ENCODE measurements around the gene KLF7. TPM values are rescaled to one million over a fixed set of nuclear protein-coding genes. Genes with fewer than 3 reads are reported as not detected.

Gene KLF7
- total and polyA plus RNA-seq, 4 experiments from 2014 or later = 14.1 to 47.1 (median 31.4) TPM

DNA sequence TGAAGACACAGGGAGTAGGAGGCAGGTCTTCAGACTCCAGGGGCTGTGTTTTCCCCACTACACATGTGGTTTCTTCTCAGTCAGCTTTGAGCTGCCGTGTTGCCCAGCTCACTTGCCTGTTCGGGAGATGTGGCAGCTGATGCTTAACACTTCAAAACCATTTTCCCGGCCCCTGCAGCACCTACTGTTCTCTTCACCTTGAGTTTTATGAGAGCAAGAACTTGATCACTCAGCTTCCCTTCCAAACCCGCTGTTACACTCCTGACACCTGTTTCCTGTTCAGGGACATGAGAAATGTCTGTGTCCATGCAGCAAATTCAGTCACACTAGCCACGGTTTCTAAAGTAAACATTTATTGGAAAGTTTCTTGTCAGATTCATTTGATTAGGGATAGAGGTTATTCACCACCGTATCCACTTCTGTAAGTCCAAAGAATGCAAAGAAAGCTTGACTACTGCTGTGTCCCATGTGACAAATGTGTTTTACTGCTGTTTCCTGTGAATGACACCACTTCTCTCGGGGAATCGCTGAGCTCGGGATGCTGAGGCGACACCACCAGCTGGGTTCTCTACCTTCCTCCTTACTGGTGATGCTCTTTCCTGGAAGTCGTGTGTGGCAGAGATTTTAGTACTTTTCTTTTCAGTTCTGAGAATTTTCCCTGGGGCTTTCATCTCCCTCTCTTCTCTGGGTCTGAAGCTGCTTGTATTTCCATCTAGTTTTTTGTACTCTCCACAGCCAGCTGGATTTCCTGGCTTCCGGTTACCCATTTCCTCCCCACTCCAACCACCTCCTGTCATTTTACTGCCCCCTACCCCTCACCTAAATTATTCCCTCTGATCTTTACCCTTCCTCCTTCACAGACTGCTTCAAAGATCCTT is 91.7 kb downstream of the KLF7 start:
- Mint-ChIP-seq H3K9me3 (no peaks in the 10 kb centered on the region), H3K36me3 (peaks cover 0 to 11% of the 10 kb centered on the region in 2 donors), H3K27ac (peak overlapping the region in 6 of 7 donors; percentile 9 to 84 (median 43)), H3K4me1 (peaks cover 20 to 30% (median 22%) of the 10 kb centered on the region in 4 donors), H3K4me3 (peak overlapping the region; percentile 42 to 80 (median 54)), H3K27me3 (peaks cover 5% of the 10 kb centered on the region in 2 donors)
- H3K27ac ChIP-seq (ENCODE audit: low read depth, low read length) = no peak overlapping the region
- POLR2A ChIA-PET (ENCODE audit: partially characterized antibody) = interaction anchor here (0.9 to 3.4 kb wide), 4 partner anchors 28 to 92 kb away, joined by 3 to 32 read pairs (median 12); partner anchors contain the start of gene KLF7
- DNase-seq = peak in 3 of 5 donors; percentile 1 to 14 (median 9)
- H3K4me1 ChIP-seq (ENCODE audit: insufficient read depth, low read length) = peaks cover 17% of the 10 kb centered on the region
- intact Hi-C loops (cut with micrococcal nuclease) = loop anchor here (5.0 kb wide), 1 partner anchor 93 kb away; the partner anchor contains the start of gene KLF7
- H3K36me3 ChIP-seq (ENCODE audit: insufficient read depth, low read length) = no peaks in the 10 kb centered on the region
- no peak overlapping the region for H3K4me3 ChIP-seq (ENCODE audit: low read length in 2 of 2)
- no peaks in the 10 kb centered on the region for H3K27me3 ChIP-seq (ENCODE audit: insufficient read depth, low read length)
- no peaks in the 10 kb centered on the region for H3K9me3 ChIP-seq (ENCODE audit: control insufficient read depth in 1 of 2, low read length in 2 of 2)
- CTCF ChIA-PET (ENCODE audit: partially characterized antibody) = interaction anchor here (1.1 kb wide), 2 partner anchors 12 to 90 kb away, joined by 3 read pairs; no protein-coding TSS in a partner anchor

DNA sequence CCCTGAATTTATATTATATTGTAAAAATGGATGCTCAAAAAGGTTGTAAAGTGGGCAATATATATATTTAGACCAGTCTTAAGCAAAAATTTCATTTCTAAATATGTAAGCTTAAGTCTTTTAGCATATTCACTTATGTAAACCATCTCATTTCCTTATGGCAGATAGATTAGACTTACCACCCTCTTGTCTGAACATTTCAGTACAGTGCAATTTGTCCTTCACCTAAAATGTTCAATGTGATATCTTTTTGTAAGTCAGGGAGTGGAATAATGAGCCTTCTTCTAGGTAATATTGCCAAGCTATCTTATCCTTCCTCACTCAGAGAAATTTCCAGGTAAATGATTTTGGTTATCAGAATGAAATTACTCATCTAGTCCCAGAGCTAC is 92.3 kb downstream of the KLF7 start:
- H3K9me3 ChIP-seq (ENCODE audit: control insufficient read depth in 1 of 2, low read length in 2 of 2) = no peaks in the 10 kb centered on the region
- peak overlapping the region in 6 of 8 donors; percentile 31 to 80 (median 54) for H3K4me3 Mint-ChIP-seq
- DNase-seq = no peak
- no peaks in the 10 kb centered on the region for H3K36me3 ChIP-seq (ENCODE audit: insufficient read depth, low read length)
- POLR2A ChIA-PET (ENCODE audit: partially characterized antibody) = interaction anchor here (1.1 to 3.4 kb wide), 3 partner anchors 70 to 93 kb away, joined by 3 to 32 read pairs (median 20); partner anchors contain the start of gene KLF7
- peaks cover 17% of the 10 kb centered on the region for H3K4me1 ChIP-seq (ENCODE audit: insufficient read depth, low read length)
- H3K9me3 Mint-ChIP-seq = no peaks in the 10 kb centered on the region
- intact Hi-C loops (cut with micrococcal nuclease) = loop anchor here (5.0 kb wide), 1 partner anchor 94 kb away; the partner anchor contains the start of gene KLF7
- no peaks in the 10 kb centered on the region for H3K27me3 ChIP-seq (ENCODE audit: insufficient read depth, low read length)
- H3K27ac ChIP-seq (ENCODE audit: low read depth, low read length) = no peak overlapping the region
- no peak overlapping the region for H3K4me3 ChIP-seq (ENCODE audit: low read length in 2 of 2)
- peaks cover 0 to 10% of the 10 kb centered on the region in 2 donors for H3K36me3 Mint-ChIP-seq
- peaks cover 20 to 30% (median 22%) of the 10 kb centered on the region in 4 donors for H3K4me1 Mint-ChIP-seq
- H3K27ac Mint-ChIP-seq = peak overlapping the region in 1 of 7 donors; percentile 1
- CTCF ChIA-PET (ENCODE audit: partially characterized antibody) = interaction anchor here (1.1 kb wide), 1 partner anchor 12 kb away, joined by 3 read pairs; no protein-coding TSS in a partner anchor
- H3K27me3 Mint-ChIP-seq = peaks cover 5% of the 10 kb centered on the region in 2 donors

GRCh38 chr2:207072571-207072970 is 93.2 kb downstream of the KLF7 start:
- Mint-ChIP-seq H3K9me3 (no peaks in the 10 kb centered on the region), H3K36me3 (peaks cover 0 to 5% of the 10 kb centered on the region in 2 donors), H3K4me1 (peaks cover 20 to 30% (median 22%) of the 10 kb centered on the region in 4 donors), H3K27me3 (peaks cover 5% of the 10 kb centered on the region in 2 donors), H3K4me3 (no peak overlapping the region), H3K27ac (no peak overlapping the region)
- DNase-seq = no peak
- H3K9me3 ChIP-seq (ENCODE audit: control insufficient read depth in 1 of 2, low read length in 2 of 2) = no peaks in the 10 kb centered on the region
- no peak overlapping the region for H3K4me3 ChIP-seq (ENCODE audit: low read length in 2 of 2)
- ChIA-PET CTCF (ENCODE audit: partially characterized antibody) (no interaction called here), POLR2A (ENCODE audit: partially characterized antibody) (interaction anchor here (1.1 to 3.4 kb wide), 3 partner anchors 70 to 93 kb away, joined by 3 to 32 read pairs (median 20); partner anchors contain the start of gene KLF7)
- intact Hi-C loops (cut with micrococcal nuclease) = loop anchor here (5.0 kb wide), 1 partner anchor 95 kb away; the partner anchor contains the start of gene KLF7
- no peaks in the 10 kb centered on the region for H3K36me3 ChIP-seq (ENCODE audit: insufficient read depth, low read length)
- peaks cover 17% of the 10 kb centered on the region for H3K4me1 ChIP-seq (ENCODE audit: insufficient read depth, low read length)
- H3K27me3 ChIP-seq (ENCODE audit: insufficient read depth, low read length) = no peaks in the 10 kb centered on the region
- H3K27ac ChIP-seq (ENCODE audit: low read depth, low read length) = no peak overlapping the region

DNA sequence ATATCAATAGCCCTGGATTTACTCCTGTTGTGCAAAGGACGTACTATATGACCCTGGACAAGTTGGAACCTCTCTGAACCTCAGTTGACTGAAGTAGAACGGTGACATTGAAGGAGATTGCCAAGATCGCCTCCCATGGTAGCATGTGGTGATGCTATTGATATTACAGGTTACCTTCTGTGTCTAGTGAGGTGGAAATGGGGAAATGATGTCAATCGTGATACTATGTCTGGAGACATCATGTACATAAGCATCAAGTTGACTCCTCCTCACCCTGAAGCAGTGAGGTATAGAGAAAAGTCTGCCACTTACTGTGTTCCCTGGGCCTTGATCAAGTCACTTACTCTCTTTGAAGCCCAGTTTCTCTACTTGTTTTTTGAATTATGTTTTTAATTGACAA is 93.9 kb downstream of the KLF7 start:
- Mint-ChIP-seq H3K9me3 (no peaks in the 10 kb centered on the region), H3K4me3 (no peak overlapping the region), H3K27me3 (peaks cover 5% of the 10 kb centered on the region in 2 donors), H3K36me3 (no peaks in the 10 kb centered on the region), H3K27ac (no peak overlapping the region), H3K4me1 (peaks cover 20 to 30% (median 22%) of the 10 kb centered on the region in 4 donors)
- Histone ChIP-seq H3K4me3 (ENCODE audit: low read length in 2 of 2) (no peak overlapping the region), H3K27ac (ENCODE audit: low read depth, low read length) (no peak overlapping the region), H3K4me1 (ENCODE audit: insufficient read depth, low read length) (peaks cover 17% of the 10 kb centered on the region), H3K36me3 (ENCODE audit: insufficient read depth, low read length) (no peaks in the 10 kb centered on the region), H3K9me3 (ENCODE audit: control insufficient read depth in 1 of 2, low read length in 2 of 2) (no peaks in the 10 kb centered on the region), H3K27me3 (ENCODE audit: insufficient read depth, low read length) (no peaks in the 10 kb centered on the region)
- ChIA-PET CTCF (ENCODE audit: partially characterized antibody) (no interaction called here), POLR2A (ENCODE audit: partially characterized antibody) (no interaction called here)
- no peak for DNase-seq
- intact Hi-C loops (cut with micrococcal nuclease) = loop anchor here (5.0 kb wide), 1 partner anchor 95 kb away; the partner anchor contains the start of gene KLF7

DNA sequence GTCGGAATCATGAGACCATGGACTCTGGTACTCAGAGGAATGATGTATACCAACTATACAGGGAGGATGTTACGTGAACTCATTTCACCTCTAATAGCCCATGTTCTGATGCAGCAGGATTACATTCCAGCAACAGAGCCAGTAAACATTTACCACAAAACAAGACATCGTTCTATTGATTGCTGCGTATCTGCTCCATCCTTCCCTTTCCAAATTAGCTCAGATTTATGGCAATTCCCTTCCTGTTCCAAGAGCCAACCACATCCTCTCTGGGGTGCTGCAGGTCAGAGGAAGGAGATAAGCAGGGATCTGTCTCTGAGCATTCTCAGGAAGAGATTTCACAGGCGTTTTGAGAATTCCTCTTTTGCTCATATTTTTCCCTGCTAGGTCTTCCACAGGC is 98.3 kb downstream of the KLF7 start:
- Histone ChIP-seq H3K9me3 (ENCODE audit: control insufficient read depth in 1 of 2, low read length in 2 of 2) (no peaks in the 10 kb centered on the region), H3K4me1 (ENCODE audit: insufficient read depth, low read length) (no peaks in the 10 kb centered on the region), H3K36me3 (ENCODE audit: insufficient read depth, low read length) (no peaks in the 10 kb centered on the region), H3K27ac (ENCODE audit: low read depth, low read length) (no peak overlapping the region), H3K4me3 (ENCODE audit: low read length in 2 of 2) (no peak overlapping the region), H3K27me3 (ENCODE audit: insufficient read depth, low read length) (no peaks in the 10 kb centered on the region)
- H3K4me1 Mint-ChIP-seq = no peaks in the 10 kb centered on the region
- H3K9me3 Mint-ChIP-seq = peaks cover 0 to 1% (median 0%) of the 10 kb centered on the region in 8 donors
- H3K36me3 Mint-ChIP-seq = no peaks in the 10 kb centered on the region
- intact Hi-C loops (cut with micrococcal nuclease) = no loop called here
- ChIA-PET CTCF (ENCODE audit: partially characterized antibody) (no interaction called here), POLR2A (ENCODE audit: partially characterized antibody) (no interaction called here)
- DNase-seq = no peak
- no peak overlapping the region for H3K27ac Mint-ChIP-seq
- H3K27me3 Mint-ChIP-seq = peaks cover 0 to 6% of the 10 kb centered on the region in 2 donors
- no peak overlapping the region for H3K4me3 Mint-ChIP-seq

- no peaks in the 10 kb centered on the region for H3K4me1 Mint-ChIP-seq
- Histone ChIP-seq H3K36me3 (ENCODE audit: insufficient read depth, low read length) (no peaks in the 10 kb centered on the region), H3K27me3 (ENCODE audit: insufficient read depth, low read length) (no peaks in the 10 kb centered on the region), H3K4me1 (ENCODE audit: insufficient read depth, low read length) (no peaks in the 10 kb centered on the region), H3K4me3 (ENCODE audit: low read length in 2 of 2) (no peak overlapping the region), H3K27ac (ENCODE audit: low read depth, low read length) (no peak overlapping the region), H3K9me3 (ENCODE audit: control insufficient read depth in 1 of 2, low read length in 2 of 2) (no peaks in the 10 kb centered on the region)
- no peak overlapping the region for H3K4me3 Mint-ChIP-seq
- intact Hi-C loops (cut with micrococcal nuclease) = no loop called here
- CTCF ChIA-PET (ENCODE audit: partially characterized antibody) = no interaction called here
- H3K27ac Mint-ChIP-seq = no peak overlapping the region
- H3K36me3 Mint-ChIP-seq = no peaks in the 10 kb centered on the region
- peaks cover 0 to 4% of the 10 kb centered on the region in 2 donors for H3K27me3 Mint-ChIP-seq
- no peak for DNase-seq
- H3K9me3 Mint-ChIP-seq = peaks cover 0 to 1% (median 0%) of the 10 kb centered on the region in 8 donors
- POLR2A ChIA-PET (ENCODE audit: partially characterized antibody) = no interaction called here
These were observed 98.8 kb downstream of the KLF7 start for GRCh38 chr2:207066791-207067460.

DNA sequence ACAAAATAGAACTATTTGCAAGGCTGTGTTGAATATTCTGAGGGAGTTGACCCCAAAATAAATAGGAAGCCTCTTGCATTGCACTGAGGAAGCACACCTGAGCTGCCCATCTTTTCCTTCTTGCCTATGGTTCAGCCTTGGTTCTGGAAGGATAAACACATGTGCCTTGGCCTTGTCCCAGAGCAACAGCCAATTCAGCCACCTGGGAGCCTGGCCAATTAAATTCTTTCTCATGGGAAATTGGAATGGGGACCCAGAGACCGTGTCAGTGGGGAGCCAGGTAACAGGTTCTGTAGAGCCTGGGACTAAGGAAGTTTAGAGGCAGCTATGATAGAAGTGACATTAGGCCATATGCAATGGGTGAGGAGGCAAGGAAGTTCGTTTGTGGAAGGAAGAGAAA is 99.6 kb downstream of the KLF7 start:
- no peak for DNase-seq
- ChIA-PET CTCF (ENCODE audit: partially characterized antibody) (no interaction called here), POLR2A (ENCODE audit: partially characterized antibody) (interaction anchor here (0.7 kb wide), 1 partner anchor 99 kb away, joined by 3 read pairs; the partner anchor contains the start of gene KLF7)
- H3K9me3 ChIP-seq (ENCODE audit: control insufficient read depth in 1 of 2, low read length in 2 of 2) = no peaks in the 10 kb centered on the region
- no peaks in the 10 kb centered on the region for H3K27me3 ChIP-seq (ENCODE audit: insufficient read depth, low read length)
- Mint-ChIP-seq H3K4me1 (no peaks in the 10 kb centered on the region), H3K36me3 (no peaks in the 10 kb centered on the region), H3K27me3 (peaks cover 0 to 4% of the 10 kb centered on the region in 2 donors), H3K9me3 (peaks cover 0 to 1% (median 0%) of the 10 kb centered on the region in 8 donors), H3K27ac (no peak overlapping the region), H3K4me3 (no peak overlapping the region)
- intact Hi-C loops (cut with micrococcal nuclease) = no loop called here
- no peak overlapping the region for H3K4me3 ChIP-seq (ENCODE audit: low read length in 2 of 2)
- H3K36me3 ChIP-seq (ENCODE audit: insufficient read depth, low read length) = no peaks in the 10 kb centered on the region
- H3K4me1 ChIP-seq (ENCODE audit: insufficient read depth, low read length) = no peaks in the 10 kb centered on the region
- no peak overlapping the region for H3K27ac ChIP-seq (ENCODE audit: low read depth, low read length)

Measured in CD4-positive, alpha-beta memory T cell (primary cell).